HEK293 (cell line): ENCODE results near the gene NCAPD3.

Experiments used
- CTCF ChIA-PET: fragments of 350-600 bp; formaldehyde crosslinking; extraction: SDS; loops from one replicate; lab custom pipeline; 2021; ENCODE audit warnings: antibody characterized with exemption; lab: Yijun Ruan, JAX
- POLR2A ChIA-PET: fragments of 300-600 bp; formaldehyde crosslinking; extraction: SDS; loops from one replicate; lab custom pipeline; 2020; ENCODE audit warnings: antibody characterized with exemption, inconsistent platforms; lab: Yijun Ruan, JAX
- H3K27ac ChIP-seq: fragments of 200-500 bp; sonication (Bioruptor generic); 2 replicates; pipeline ENCODE4 v1.5.1; 2014; ENCODE audit warnings: low read depth, low read length, control low read depth, inconsistent platforms; ENCODE audit errors: extremely low read depth
- H3K36me3 ChIP-seq, 2 experiments: fragments of 200-500 bp in 1 of 2; sonication (Bioruptor generic) in 1 of 2; 1 replicate in 1 of 2; 2 replicates in 1 of 2; pipeline ENCODE4 v1.5.1; 2014 to 2017; ENCODE audit warnings: inconsistent platforms in 2 of 2, low read length in 2 of 2; ENCODE audit not compliant: control insufficient read depth in 2 of 2, insufficient read depth in 1 of 2
- H3K4me1 ChIP-seq: fragments of 200-500 bp; sonication (Bioruptor generic); 2 replicates; pipeline ENCODE4 v1.5.1; 2014; ENCODE audit warnings: mild to moderate bottlenecking, low read length, inconsistent platforms; ENCODE audit not compliant: control insufficient read depth, insufficient read depth
- H3K4me3 ChIP-seq: 2 replicates; pipeline ENCODE4 v1.5.1; 2011; ENCODE audit warnings: low read depth, mild to moderate bottlenecking, control low read depth, low read length, moderate library complexity
- H3K9me3 ChIP-seq: fragments of 200-500 bp; sonication (Bioruptor generic); 2 replicates; pipeline ENCODE4 v1.5.1; 2014; ENCODE audit warnings: low read depth, low read length, inconsistent platforms; ENCODE audit not compliant: control insufficient read depth, insufficient read depth
- GLIS1 ChIP-seq: fragments of 450-650 bp; formaldehyde crosslinking; IDR thresholded peaks from 2 replicates; pipeline ENCODE4 v1.5.1; 2016; ENCODE audit warnings: missing biosample characterization, missing genetic modification characterization
- HIC1 ChIP-seq: fragments of 450-650 bp; formaldehyde crosslinking; IDR thresholded peaks from 2 replicates; pipeline ENCODE4 v1.5.1; 2016; ENCODE audit warnings: missing biosample characterization, missing genetic modification characterization
- HOXD13 ChIP-seq: sonication (generic); formaldehyde crosslinking; IDR thresholded peaks from 2 replicates; pipeline ENCODE4 v1.8.0; 2022; ENCODE audit warnings: missing genetic modification reagents, borderline replicate concordance
- KLF10 ChIP-seq: fragments of 450-650 bp; IDR thresholded peaks from 2 replicates; pipeline ENCODE4 v1.5.1; 2018; ENCODE audit warnings: missing biosample characterization, mild to moderate bottlenecking, missing genetic modification characterization
- OVOL3 ChIP-seq: fragments of 450-650 bp; formaldehyde crosslinking; IDR thresholded peaks from 2 replicates; pipeline ENCODE4 v1.5.1; 2016; ENCODE audit warnings: missing biosample characterization, missing genetic modification characterization
- PBX3 ChIP-seq: sonication (generic); formaldehyde crosslinking; IDR thresholded peaks from 2 replicates; pipeline ENCODE4 v1.8.1; 2022; ENCODE audit warnings: mild to moderate bottlenecking, moderate library complexity, missing genetic modification reagents
- REST ChIP-seq: fragments of 450-650 bp; formaldehyde crosslinking; IDR thresholded peaks from 2 replicates; pipeline ENCODE4 v1.5.1; 2016; ENCODE audit warnings: missing biosample characterization, missing genetic modification characterization
- SALL2 ChIP-seq: fragments of 450-650 bp; formaldehyde crosslinking; IDR thresholded peaks from 2 replicates; pipeline ENCODE4 v1.5.0; 2017; ENCODE audit warnings: missing biosample characterization, mild to moderate bottlenecking, missing genetic modification characterization, borderline replicate concordance
- TRIM28 ChIP-seq: IDR thresholded peaks from 2 replicates; pipeline ENCODE4 v1.6.1; 2011; ENCODE audit warnings: low read length, control low read depth, borderline replicate concordance
- ZBTB44 ChIP-seq: fragments of 450-650 bp; IDR thresholded peaks from 2 replicates; pipeline ENCODE4 v1.5.1; 2018; ENCODE audit warnings: missing biosample characterization, mild to moderate bottlenecking, missing genetic modification characterization
- ZFP37 ChIP-seq: fragments of 450-650 bp; formaldehyde crosslinking; IDR thresholded peaks from 2 replicates; pipeline ENCODE4 v1.5.1; 2016; ENCODE audit warnings: missing biosample characterization, missing genetic modification characterization
- ZNF2 ChIP-seq: fragments of 450-650 bp; formaldehyde crosslinking; IDR thresholded peaks from 2 replicates; pipeline ENCODE4 v1.5.1; 2016; ENCODE audit warnings: missing biosample characterization, missing genetic modification characterization
- ZNF221 ChIP-seq: fragments of 450-650 bp; formaldehyde crosslinking; IDR thresholded peaks from 2 replicates; pipeline ENCODE4 v1.5.1; 2017; ENCODE audit warnings: missing biosample characterization, missing genetic modification characterization, borderline replicate concordance
- ZNF23 ChIP-seq: fragments of 450-650 bp; formaldehyde crosslinking; IDR thresholded peaks from 2 replicates; pipeline ENCODE4 v1.5.1; 2016; ENCODE audit warnings: missing biosample characterization, missing genetic modification characterization, borderline replicate concordance
- ZNF248 ChIP-seq: fragments of 450-650 bp; formaldehyde crosslinking; IDR thresholded peaks from 2 replicates; pipeline ENCODE4 v1.5.1; 2017; ENCODE audit warnings: missing biosample characterization, missing genetic modification characterization
- ZNF350 ChIP-seq: fragments of 450-650 bp; formaldehyde crosslinking; IDR thresholded peaks from 2 replicates; pipeline ENCODE4 v1.5.0; 2017; ENCODE audit warnings: missing biosample characterization, mild to moderate bottlenecking, missing genetic modification characterization
- ZNF433 ChIP-seq: fragments of 450-650 bp; formaldehyde crosslinking; IDR thresholded peaks from 2 replicates; pipeline ENCODE4 v1.5.1; 2016; ENCODE audit warnings: missing biosample characterization, missing genetic modification characterization, low read depth
- ZNF704 ChIP-seq: fragments of 450-650 bp; formaldehyde crosslinking; IDR thresholded peaks from 2 replicates; pipeline ENCODE4 v1.5.1; 2016; ENCODE audit warnings: missing biosample characterization, missing genetic modification characterization
- ZNF843 ChIP-seq: fragments of 450-650 bp; formaldehyde crosslinking; IDR thresholded peaks from 2 replicates; pipeline ENCODE4 v1.5.1; 2016; ENCODE audit warnings: missing biosample characterization, missing genetic modification characterization
- ZSCAN23 ChIP-seq: fragments of 450-650 bp; formaldehyde crosslinking; IDR thresholded peaks from 2 replicates; pipeline ENCODE4 v1.5.1; 2016; ENCODE audit warnings: missing biosample characterization, missing genetic modification characterization

Gene NCAPD3

GRCh38 chr11:134143801-134144200, 80.0 kb downstream of the NCAPD3 start:
- Histone ChIP-seq H3K36me3 (peaks cover 0 to 64% of the 10 kb centered on the region in 2 experiments; a peak in 2 of 3 replicates), H3K4me1 (no peaks in the 10 kb centered on the region), H3K4me3 (no peak overlapping the region), H3K27ac (no peak overlapping the region), H3K9me3 (no peaks in the 10 kb centered on the region; the same call in 1 of the 2 replicates)
- CTCF ChIA-PET: interaction anchor here (2.0 kb wide), 1 partner anchor 94 kb away, joined by 8 read pairs; no protein-coding TSS in a partner anchor
- no peak for TF ChIP-seq ZNF248
- no peak for TF ChIP-seq ZBTB44 (tag by site-specific recombination)
- TF ChIP-seq ZNF23 (tag by site-specific recombination): no peak
- no peak for TF ChIP-seq TRIM28
- no peak for TF ChIP-seq KLF10 (tag by site-specific recombination)
- no peak for TF ChIP-seq ZNF704 (tag by site-specific recombination)
- no peak for TF ChIP-seq OVOL3 (tag by site-specific recombination)
- TF ChIP-seq HIC1 (tag by site-specific recombination): no peak
- TF ChIP-seq SALL2 (tag by site-specific recombination): no peak
- TF ChIP-seq ZNF221 (tag by site-specific recombination): no peak
- no peak for TF ChIP-seq ZNF433 (tag by site-specific recombination)
- no peak for TF ChIP-seq ZFP37 (tag by site-specific recombination)
- TF ChIP-seq ZNF350 (tag by site-specific recombination): no peak
- no peak for TF ChIP-seq ZSCAN23
- no peak for TF ChIP-seq ZNF843 (tag by site-specific recombination)
- TF ChIP-seq REST (tag by site-specific recombination): no peak
- TF ChIP-seq ZNF2: no peak
- TF ChIP-seq GLIS1: no peak
- no peak for TF ChIP-seq PBX3 (CRISPR knock-in tag)
- TF ChIP-seq HOXD13 (CRISPR knock-in tag): no peak
- POLR2A ChIA-PET: no interaction called here
